NCI-H345 treated with DMSO at 0.1 percent for 48 hours (cell line): Measurements from ENCODE around the gene TAF4.
A peak's percentile ranks its signal among the peaks of the same experiment; 100 is the strongest.

Source experiments
- DNase-seq: peaks from one replicate; lab custom pipeline; 2025; ENCODE audit not compliant: unreplicated experiment; lab: John Stamatoyannopoulos, UW

TAF4 gene

DNA sequence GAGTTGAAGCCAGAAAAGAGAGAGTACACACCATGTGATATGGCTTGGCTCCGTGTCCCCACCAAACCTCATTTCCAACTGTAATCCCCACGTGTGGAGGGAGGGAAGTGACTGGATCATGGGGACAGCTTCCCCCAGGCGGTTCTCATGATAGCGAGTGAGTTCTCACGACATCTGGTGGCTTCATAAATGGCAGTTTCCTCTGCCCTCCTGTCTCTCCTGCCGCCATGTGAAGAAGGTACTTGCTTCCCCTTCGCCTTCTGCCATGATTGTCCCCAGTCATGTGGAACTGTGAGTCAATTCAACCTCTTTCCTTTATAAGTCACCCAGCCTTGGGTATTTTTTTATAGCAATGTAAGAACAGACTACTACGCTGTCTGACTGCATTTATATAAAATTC, 40.3 kb downstream of the TAF4 start:
- DNase-seq, result no peak

DNA sequence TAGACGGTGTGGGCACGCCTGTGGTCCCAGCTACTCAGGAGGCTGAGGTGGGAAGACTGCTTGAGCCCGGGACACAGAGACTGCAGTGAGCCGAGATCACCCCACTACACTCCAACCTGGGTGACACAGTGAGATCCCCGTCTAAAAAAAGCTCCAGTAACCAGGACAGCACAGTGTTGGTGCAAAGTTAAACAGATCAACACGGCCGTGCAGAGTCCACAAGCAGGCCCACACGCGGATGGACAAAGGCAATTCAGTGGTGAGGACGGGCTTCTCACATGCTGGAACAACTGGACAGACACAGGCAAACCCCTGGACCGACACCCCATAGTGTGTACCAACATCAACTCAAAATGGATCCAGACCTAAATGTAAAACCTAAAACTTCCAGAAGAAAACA, 41.7 kb downstream of the TAF4 start:
- no peak for DNase-seq

DNA sequence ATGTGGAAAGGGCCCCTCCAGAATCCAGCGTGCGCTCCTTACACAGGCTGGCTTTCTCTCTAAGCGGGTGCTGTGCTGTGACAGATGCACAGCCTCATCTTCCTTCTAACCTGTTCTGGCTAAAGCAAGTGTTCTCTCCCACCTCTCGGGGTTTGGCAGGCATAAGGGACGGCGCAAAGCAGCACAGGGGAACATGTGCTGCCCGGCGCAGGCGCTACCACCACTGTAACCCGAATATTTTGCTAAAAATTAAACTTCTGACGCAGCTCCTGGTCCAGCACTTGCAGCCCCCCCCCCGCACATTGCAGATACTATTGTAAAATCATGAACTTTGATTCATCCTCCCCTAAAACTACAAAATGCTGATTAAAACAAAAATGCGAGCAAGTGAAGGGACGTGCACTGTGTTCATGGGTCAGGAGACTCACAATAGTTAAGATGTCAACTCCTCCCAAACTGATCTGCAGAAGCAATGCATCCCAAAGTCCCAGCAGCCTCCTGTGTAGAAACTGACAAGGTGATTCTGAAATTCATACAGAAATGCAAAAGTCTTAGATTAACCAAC, 43.0 kb downstream of the TAF4 start:
- DNase-seq, result no peak

DNA sequence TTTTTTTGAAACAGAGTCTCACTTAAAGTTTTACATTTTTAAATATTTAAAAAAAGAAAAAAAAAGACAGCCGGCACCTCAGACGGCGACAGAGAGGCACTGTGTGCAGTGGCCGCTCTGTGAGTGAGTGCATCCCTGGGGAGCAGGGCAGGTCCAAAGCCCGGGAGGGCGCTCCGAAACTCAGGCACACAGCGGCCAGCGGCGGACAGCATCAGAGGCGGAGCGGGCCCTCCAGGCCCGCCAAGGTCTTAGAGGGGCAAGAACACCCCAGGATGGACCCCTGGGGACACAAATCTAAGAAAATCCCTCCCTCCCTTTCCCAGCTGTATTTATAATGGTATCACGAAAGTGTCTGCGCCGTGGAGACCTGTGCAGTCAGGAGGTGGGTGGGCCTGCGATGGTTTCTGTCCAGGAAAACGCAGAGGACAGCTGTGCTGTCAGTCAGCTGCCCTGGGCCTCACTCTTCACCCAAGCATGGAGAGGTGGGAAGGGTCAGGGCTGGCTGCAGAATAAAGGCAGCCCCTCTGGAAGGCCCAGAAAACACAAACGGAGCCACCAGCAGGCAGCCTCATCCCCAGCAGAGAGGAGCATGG, 43.8 kb downstream of the TAF4 start:
- no peak for DNase-seq

GRCh38 chr20:62020935-62021701, 44.6 kb downstream of the TAF4 start:
- DNase-seq, result no peak

GRCh38 chr20:62019881-62020492, 45.7 kb downstream of the TAF4 start:
- DNase-seq, result no peak

GRCh38 chr20:62019144-62019805, 46.4 kb downstream of the TAF4 start:
- no peak for DNase-seq

DNA sequence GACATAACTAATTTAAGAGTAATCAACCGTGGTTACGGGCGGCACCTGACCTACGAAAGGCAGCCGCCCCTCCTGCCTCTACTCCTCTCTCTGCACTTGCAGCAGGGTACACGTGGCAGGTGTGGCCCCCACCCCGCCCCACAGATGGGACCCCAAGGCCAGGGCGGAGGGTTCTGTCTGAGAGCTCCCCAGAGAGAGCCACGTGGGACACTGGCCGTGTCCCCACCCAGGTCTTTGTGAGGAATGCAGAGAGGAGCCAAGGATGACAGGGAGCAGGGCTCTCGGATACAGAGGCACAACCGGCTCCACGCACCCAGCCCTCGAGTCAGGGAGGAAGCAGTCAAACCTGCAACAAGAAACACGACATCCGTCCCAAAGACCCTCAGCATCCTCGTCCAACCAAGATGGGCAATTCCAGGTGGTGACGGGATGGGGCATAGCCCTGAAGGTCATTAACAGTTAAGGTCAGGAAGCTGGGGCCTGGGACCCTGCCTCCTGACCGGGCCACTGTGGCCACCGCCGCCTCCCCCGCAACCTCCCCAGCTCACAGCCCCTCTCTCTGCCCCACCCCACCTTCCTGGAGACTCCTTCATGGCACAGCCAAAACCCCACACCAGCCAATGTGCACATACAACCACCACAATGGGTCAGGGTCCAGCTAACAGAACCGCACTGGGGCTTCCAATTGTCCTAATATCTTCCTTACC, 47.1 kb downstream of the TAF4 start:
- no peak for DNase-seq

DNA sequence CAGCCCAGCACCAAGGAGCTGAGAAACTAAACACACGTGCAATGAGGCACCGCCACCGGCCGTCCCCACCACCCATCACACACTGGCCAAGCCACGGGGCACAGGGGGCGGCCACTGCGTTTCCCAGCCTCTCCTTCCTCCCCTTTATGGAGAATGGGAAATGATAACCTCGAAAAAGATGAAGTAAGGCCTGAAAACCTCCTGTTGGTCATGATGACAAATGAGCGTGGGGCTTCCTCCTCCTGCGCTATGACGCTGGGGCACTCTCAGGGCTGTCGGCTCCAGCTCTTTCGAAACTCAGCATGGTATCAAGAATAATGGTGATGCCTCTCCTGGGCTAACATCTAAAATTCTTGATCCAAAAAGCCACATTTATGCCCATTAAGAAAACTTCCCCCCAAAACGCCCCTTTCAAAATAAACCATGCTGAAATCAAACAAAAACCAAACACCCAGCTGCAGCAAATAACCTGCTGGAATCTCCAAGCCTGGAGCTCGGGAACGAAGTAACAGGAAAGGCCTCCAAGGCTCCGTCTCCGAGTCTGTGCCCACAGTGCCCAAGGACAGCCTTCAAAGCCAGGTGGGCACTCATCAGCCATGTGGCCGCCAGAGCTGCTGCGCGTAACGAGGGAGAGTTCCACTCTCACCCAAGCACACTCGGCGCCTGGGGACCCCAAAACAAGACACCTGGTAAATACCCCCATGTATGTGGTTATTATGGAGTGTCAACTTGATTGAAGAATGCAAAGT, 50.0 kb downstream of the TAF4 start:
- DNase-seq, result no peak

DNA sequence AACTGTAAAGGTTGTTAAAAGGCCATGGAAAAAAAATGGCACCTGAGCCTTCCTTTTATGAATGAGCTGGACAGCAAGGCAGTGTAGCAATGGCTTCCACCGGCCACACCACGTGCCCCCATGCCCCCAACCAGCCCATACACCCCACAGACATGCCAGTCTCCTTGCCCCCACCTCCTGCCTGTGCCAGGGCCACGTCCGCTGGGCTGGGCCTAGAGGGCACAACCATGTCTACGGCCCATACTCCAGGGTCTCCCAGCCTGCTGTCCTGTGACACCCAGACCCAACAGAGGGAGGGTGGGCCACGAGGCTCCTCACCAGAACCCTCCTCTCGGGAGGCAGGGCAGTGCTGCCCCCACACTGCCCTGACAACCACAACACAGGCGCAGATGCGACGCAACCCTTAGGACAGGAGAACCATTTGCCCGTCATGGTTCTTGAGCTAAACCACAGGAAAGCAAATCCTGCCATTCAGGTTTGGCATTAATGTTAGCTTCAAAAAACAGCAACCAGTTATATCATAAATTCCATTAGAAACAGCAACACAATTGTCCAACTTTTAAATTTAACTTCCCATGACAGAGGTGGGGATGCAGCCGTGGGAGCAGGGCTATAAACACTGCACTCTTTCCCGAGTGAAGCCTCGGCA, 50.7 kb downstream of the TAF4 start:
- no peak for DNase-seq

DNA sequence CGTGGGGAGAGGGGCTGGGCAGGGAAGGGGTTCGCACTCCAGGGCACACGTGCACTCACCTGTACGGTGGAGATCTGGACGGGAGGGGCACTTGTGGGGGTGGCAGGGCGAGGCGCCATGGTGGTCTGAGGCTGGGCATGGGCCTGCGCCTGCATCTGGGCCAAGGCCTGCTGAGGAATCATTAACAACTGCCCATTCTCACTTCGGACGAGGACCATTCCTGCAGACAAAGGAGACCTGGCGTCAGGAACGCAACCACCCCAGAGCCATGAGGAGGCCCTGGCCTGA, 51.2 kb downstream of the TAF4 start:
- DNase-seq, result no peak

GRCh38 chr20:62012631-62013030, 53.0 kb downstream of the TAF4 start:
- DNase-seq, result no peak

DNA sequence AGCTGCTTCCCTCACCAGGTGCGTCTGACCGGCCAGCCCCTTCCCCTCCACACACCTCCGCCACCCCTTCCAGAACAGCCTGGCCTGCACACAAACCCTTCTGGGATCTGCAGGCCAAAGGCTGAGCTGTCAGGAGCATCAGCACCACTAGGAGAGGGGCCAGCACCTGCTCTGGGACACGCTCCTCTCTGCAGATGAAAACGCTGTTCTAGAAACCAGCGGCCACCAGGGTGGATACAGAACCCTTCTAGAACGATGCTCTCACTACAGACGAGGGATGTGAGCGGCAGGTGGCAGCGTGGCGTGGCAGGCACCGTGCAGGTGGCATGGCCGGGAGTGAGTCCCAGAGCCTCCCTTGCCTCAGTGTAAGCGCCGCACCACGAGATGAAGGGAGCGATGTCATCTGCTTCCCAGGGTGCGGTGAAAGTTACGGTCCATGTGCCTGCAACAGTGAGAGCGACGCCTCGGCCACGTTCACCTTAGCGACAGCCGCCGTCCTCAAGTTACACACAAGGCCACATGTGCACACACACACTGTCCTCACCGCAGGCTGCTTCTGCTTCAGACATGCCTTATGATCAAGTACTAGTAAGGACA, 53.6 kb downstream of the TAF4 start:
- DNase-seq, result no peak

GRCh38 chr20:62011403-62011790, 54.3 kb downstream of the TAF4 start:
- no peak for DNase-seq

GRCh38 chr20:62010551-62011402, 54.9 kb downstream of the TAF4 start:
- peak; percentile 26 for DNase-seq

GRCh38 chr20:62009869-62010445, 55.7 kb downstream of the TAF4 start:
- no peak for DNase-seq

DNA sequence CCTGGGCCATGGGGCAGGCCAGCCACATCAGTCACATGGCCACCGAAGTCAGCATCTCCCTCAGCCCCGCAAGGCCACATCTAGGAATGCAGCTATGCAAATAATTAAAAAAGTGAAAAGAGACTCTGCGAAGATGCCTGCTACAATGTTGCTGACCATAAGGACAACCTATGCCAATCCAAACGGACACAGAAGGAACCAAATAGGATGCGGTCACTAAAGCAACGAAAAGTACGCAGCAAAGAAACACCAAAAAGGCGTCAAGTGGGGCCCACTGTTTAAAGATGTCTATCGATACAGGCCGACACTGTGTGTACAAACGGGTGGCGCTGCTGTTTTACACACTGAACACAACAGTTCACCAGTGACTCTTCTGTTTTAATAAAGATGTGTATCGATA, 56.4 kb downstream of the TAF4 start:
- DNase-seq, result no peak

- no peak for DNase-seq
Measured at GRCh38 chr20:62008643-62009183, 57.0 kb downstream of the TAF4 start.
